Astrocyte (in vitro differentiated cells and primary cell): ENCODE data around the gene DNAJC17. TPM values are rescaled to one million over a fixed set of nuclear protein-coding genes. Genes with fewer than 3 reads are reported as not detected.

Source experiments
- DNase-seq: peaks from one replicate; pipeline ENCODE4 v3.0.0-alpha.2; 2010; ENCODE audit warnings: low read depth
- FAIRE-seq: peaks from 2 replicates; lab custom pipeline; 2011; peaks lifted over from hg19 to GRCh38; lab: Jason Lieb, UNC
- H2AFZ ChIP-seq: 2 replicates; pipeline ENCODE4 v1.6.0; 2012; ENCODE audit warnings: low read depth, low read length, inconsistent platforms
- H3K27ac ChIP-seq: 2 replicates; pipeline ENCODE4 v1.5.1; 2011; ENCODE audit warnings: low read depth, low read length, inconsistent platforms
- H3K27me3 ChIP-seq: 2 replicates; pipeline ENCODE4 v1.6.0; 2011; ENCODE audit warnings: low read length, inconsistent platforms; ENCODE audit not compliant: insufficient read depth
- H3K36me3 ChIP-seq: 2 replicates; pipeline ENCODE4 v1.5.1; 2011; ENCODE audit warnings: low read length, inconsistent platforms; ENCODE audit not compliant: insufficient read depth
- H3K4me1 ChIP-seq: 2 replicates; pipeline ENCODE4 v1.5.1; 2011; ENCODE audit warnings: low read length, inconsistent platforms; ENCODE audit not compliant: insufficient read depth
- H3K4me2 ChIP-seq: 2 replicates; pipeline ENCODE4 v1.6.0; 2012; ENCODE audit warnings: low read length, inconsistent platforms
- H3K4me3 ChIP-seq: 2 replicates; pipeline ENCODE4 v1.5.1; 2011; ENCODE audit warnings: low read depth, mild to moderate bottlenecking, low read length, inconsistent platforms; ENCODE audit not compliant: insufficient read depth
- H3K79me2 ChIP-seq: 2 replicates; pipeline ENCODE4 v1.6.0; 2012; ENCODE audit warnings: mild to moderate bottlenecking, low read length, inconsistent platforms; ENCODE audit not compliant: insufficient read depth
- H3K9ac ChIP-seq: 2 replicates; pipeline ENCODE4 v1.6.0; 2012; ENCODE audit warnings: mild to moderate bottlenecking, low read length, inconsistent platforms
- H3K9me3 ChIP-seq: 2 replicates; pipeline ENCODE4 v1.5.1; 2012; ENCODE audit warnings: low read depth, mild to moderate bottlenecking, low read length, inconsistent platforms; ENCODE audit not compliant: insufficient read depth
- H4K20me1 ChIP-seq: 2 replicates; pipeline ENCODE4 v1.6.0; 2012; ENCODE audit warnings: low read length, inconsistent platforms; ENCODE audit not compliant: insufficient read depth
- H3K27ac Mint-ChIP-seq: one replicate; pipeline ENCODE4 v1.8.0; 2021; ENCODE audit warnings: mild to moderate bottlenecking, mixed read lengths; ENCODE audit not compliant: unreplicated experiment
- H3K27me3 Mint-ChIP-seq: one replicate; pipeline ENCODE4 v1.8.0; 2021; ENCODE audit warnings: low read depth, mixed read lengths; ENCODE audit not compliant: unreplicated experiment
- H3K36me3 Mint-ChIP-seq: one replicate; pipeline ENCODE4 v1.8.0; 2021; ENCODE audit warnings: low read depth, mixed read lengths; ENCODE audit not compliant: unreplicated experiment
- H3K4me1 Mint-ChIP-seq: one replicate; pipeline ENCODE4 v1.8.0; 2021; ENCODE audit warnings: low read depth, mixed read lengths; ENCODE audit not compliant: unreplicated experiment
- H3K4me3 Mint-ChIP-seq: one replicate; pipeline ENCODE4 v1.8.0; 2021; ENCODE audit warnings: mild to moderate bottlenecking, moderate library complexity, mixed read lengths; ENCODE audit not compliant: unreplicated experiment
- H3K9me3 Mint-ChIP-seq: one replicate; pipeline ENCODE4 v1.8.0; 2021; ENCODE audit warnings: mild to moderate bottlenecking, mixed read lengths; ENCODE audit not compliant: unreplicated experiment
- CTCF ChIP-seq: IDR thresholded peaks from 2 replicates; pipeline ENCODE4 v1.5.1; 2011; ENCODE audit warnings: low read depth, mild to moderate bottlenecking, inconsistent platforms, low read length, moderate library complexity; ENCODE audit not compliant: insufficient read depth
- EZH2 ChIP-seq: IDR thresholded peaks from 2 replicates; pipeline ENCODE4 v1.6.1; 2012; ENCODE audit warnings: mild to moderate bottlenecking, low read length, inconsistent platforms; ENCODE audit not compliant: insufficient read depth
- total RNA-seq: library from RNA; stranded (reverse); gene quantifications from 2 replicates; pipeline ENCODE4 v1.2.1, GENCODE V29; 2021

Gene DNAJC17
- total RNA-seq, 1 donor from 2014 or later, result 21.0 TPM

GRCh38 chr15:40815042-40815698, 7.9 kb upstream of the DNAJC17 start:
- no peak overlapping the region for H2AFZ ChIP-seq
- no peaks in the 10 kb centered on the region for H3K27me3 ChIP-seq
- no peak overlapping the region for H3K4me2 ChIP-seq
- no peak overlapping the region for H3K4me3 Mint-ChIP-seq
- no peaks in the 10 kb centered on the region for H3K4me1 ChIP-seq
- no peaks in the 10 kb centered on the region for H3K9me3 ChIP-seq
- TF ChIP-seq EZH2 (no peak), CTCF (no peak)
- H3K27ac ChIP-seq, result no peak overlapping the region
- H4K20me1 ChIP-seq, result no peaks in the 10 kb centered on the region
- H3K9ac ChIP-seq, result no peak overlapping the region
- H3K27ac Mint-ChIP-seq, result no peak overlapping the region
- FAIRE-seq (no peak), DNase-seq (no peak)
- H3K36me3 Mint-ChIP-seq, result peaks cover 24% of the 10 kb centered on the region
- no peaks in the 10 kb centered on the region for H3K9me3 Mint-ChIP-seq
- H3K36me3 ChIP-seq, result peaks cover 4% of the 10 kb centered on the region
- H3K4me3 ChIP-seq, result no peak overlapping the region
- H3K79me2 ChIP-seq, result no peaks in the 10 kb centered on the region
- peaks cover 5% of the 10 kb centered on the region for H3K4me1 Mint-ChIP-seq
- no peaks in the 10 kb centered on the region for H3K27me3 Mint-ChIP-seq

GRCh38 chr15:40812721-40813425, 5.6 kb upstream of the DNAJC17 start:
- Histone ChIP-seq H3K9me3 (no peaks in the 10 kb centered on the region), H3K9ac (no peak overlapping the region), H3K4me1 (peaks cover 7% of the 10 kb centered on the region), H3K4me2 (no peak overlapping the region), H3K27me3 (no peaks in the 10 kb centered on the region), H3K4me3 (no peak overlapping the region), H3K27ac (no peak overlapping the region), H4K20me1 (no peaks in the 10 kb centered on the region), H2AFZ (no peak overlapping the region), H3K36me3 (peaks cover 4% of the 10 kb centered on the region), H3K79me2 (peaks cover 11% of the 10 kb centered on the region)
- Mint-ChIP-seq H3K36me3 (peaks cover 24% of the 10 kb centered on the region), H3K4me3 (no peak overlapping the region), H3K4me1 (peaks cover 10% of the 10 kb centered on the region), H3K27me3 (no peaks in the 10 kb centered on the region), H3K27ac (no peak overlapping the region), H3K9me3 (no peaks in the 10 kb centered on the region)
- TF ChIP-seq EZH2 (no peak), CTCF (no peak)
- FAIRE-seq, result no peak
- no peak for DNase-seq
